Keratinocyte (primary cell): ENCODE measurements around the gene DGCR6L. TPM values are rescaled to one million over a fixed set of nuclear protein-coding genes. Genes with fewer than 3 reads are reported as not detected.
A peak's percentile ranks its signal among the peaks of the same experiment; 100 is the strongest.
"Not testable (repeated sequence)": the region's sequence is repeated elsewhere in the genome, so short reads cannot be mapped to it uniquely, and the experiment has no call there.

Experiments used
- DNase-seq: peaks from one replicate; pipeline ENCODE4 v3.0.0-alpha.2; 2011; ENCODE audit warnings: low read depth, missing footprints, low spot score
- FAIRE-seq: peaks from 2 replicates; lab custom pipeline; 2011; peaks lifted over from hg19 to GRCh38; lab: Jason Lieb, UNC
- H2AFZ ChIP-seq: 2 replicates; pipeline ENCODE4 v1.6.0; 2012; ENCODE audit warnings: low read length, control low read depth, inconsistent platforms; ENCODE audit not compliant: control insufficient read depth
- H3K27ac ChIP-seq: 2 replicates; pipeline ENCODE4 v1.5.1; 2011; ENCODE audit warnings: low read length; ENCODE audit not compliant: control insufficient read depth, insufficient read depth
- H3K27me3 ChIP-seq: 3 replicates; pipeline ENCODE4 v1.6.0; 2011; ENCODE audit warnings: low read length; ENCODE audit not compliant: control insufficient read depth, insufficient read depth; ENCODE audit errors: extremely low read depth
- H3K36me3 ChIP-seq, 2 experiments: 2 replicates in 1 of 2; 3 replicates in 1 of 2; pipeline ENCODE4 v1.5.1; 2011; ENCODE audit warnings: low read length in 2 of 2, mild to moderate bottlenecking in 1 of 2; ENCODE audit not compliant: control insufficient read depth in 2 of 2, insufficient read depth in 2 of 2; ENCODE audit errors: extremely low read depth in 1 of 2
- H3K4me1 ChIP-seq: 3 replicates; pipeline ENCODE4 v1.5.1; 2011; ENCODE audit warnings: low read length; ENCODE audit not compliant: control insufficient read depth, insufficient read depth; ENCODE audit errors: extremely low read depth
- H3K4me2 ChIP-seq: 3 replicates; pipeline ENCODE4 v1.6.0; 2011; ENCODE audit warnings: low read depth, low read length; ENCODE audit not compliant: control insufficient read depth, insufficient read depth; ENCODE audit errors: extremely low read depth
- H3K4me3 ChIP-seq, 3 experiments: fragments of 200-600 bp in 1 of 3; sonication (generic) in 1 of 3; 2 replicates in 2 of 3; 3 replicates in 1 of 3; pipeline ENCODE4 v1.5.1; 2011 to 2016; ENCODE audit warnings: low read length in 3 of 3, mild to moderate bottlenecking in 3 of 3, control low read depth in 2 of 3, inconsistent platforms in 1 of 3, low read depth in 1 of 3, mixed read lengths in 1 of 3, mixed run types in 1 of 3, moderate library complexity in 1 of 3; ENCODE audit not compliant: control insufficient read depth in 2 of 3, insufficient read depth in 2 of 3; ENCODE audit errors: extremely low read depth in 1 of 3
- H3K79me2 ChIP-seq: 2 replicates; pipeline ENCODE4 v1.6.0; 2012; ENCODE audit warnings: low read length; ENCODE audit not compliant: control insufficient read depth, insufficient read depth
- H3K9ac ChIP-seq: 3 replicates; pipeline ENCODE4 v1.6.0; 2011; ENCODE audit warnings: low read length; ENCODE audit not compliant: control insufficient read depth, insufficient read depth; ENCODE audit errors: extremely low read depth
- H3K9me1 ChIP-seq: 3 replicates; pipeline ENCODE4 v1.6.0; 2011; ENCODE audit warnings: low read length; ENCODE audit not compliant: control insufficient read depth, insufficient read depth; ENCODE audit errors: extremely low read depth
- H3K9me3 ChIP-seq: 2 replicates; pipeline ENCODE4 v1.5.1; 2012; ENCODE audit warnings: low read depth, low read length; ENCODE audit not compliant: control insufficient read depth
- H4K20me1 ChIP-seq: 3 replicates; pipeline ENCODE4 v1.6.0; 2011; ENCODE audit warnings: low read length; ENCODE audit not compliant: control insufficient read depth, insufficient read depth; ENCODE audit errors: extremely low read depth
- CTCF ChIP-seq, 3 experiments: IDR thresholded peaks in 1 of 3; conservative IDR thresholded peaks in 1 of 3; optimal IDR thresholded peaks in 1 of 3; 2 replicates in 2 of 3; 3 replicates in 1 of 3; pipeline versions ENCODE3 to v1.5.1; 2011; ENCODE audit warnings: low read length in 3 of 3, mild to moderate bottlenecking in 3 of 3, moderate library complexity in 2 of 3, control low read depth in 1 of 3, inconsistent platforms in 1 of 3; ENCODE audit not compliant: insufficient read depth in 2 of 3; ENCODE audit errors: extremely low read depth in 1 of 3
- EZH2 ChIP-seq: IDR thresholded peaks from one replicate; pipeline ENCODE4 v1.6.1; 2012; ENCODE audit warnings: inconsistent platforms, mild to moderate bottlenecking, low read length, moderate library complexity
- dilution Hi-C: fragments of 300-500 bp; cut with MboI; formaldehyde crosslinking; loops from one replicate; pipeline ENCODE4 v1.7.0; 2020; ENCODE audit warnings: low sequenced_read_pairs; ENCODE audit not compliant: extremely low pct_ligation_motif_present
- polyA plus RNA-seq, 5 experiments: library from polyadenylated mRNA; depleted of rRNA in 3 of 5; stranded (reverse) in 3 of 5; stranded (forward) in 1 of 5; unstranded in 1 of 5; fragments of >200 nt; gene quantifications; 1 replicate in 1 of 5; 2 replicates in 3 of 5; 3 replicates in 1 of 5; pipeline versions ENCODE4 v1.2.1 to v1.2.3, GENCODE V29; 2011 to 2012; ENCODE audit warnings: missing spikeins in 2 of 5, low read depth in 1 of 5, low replicate concordance in 1 of 5

Gene DGCR6L
- polyA plus RNA-seq, 1 donor (not counting 4 experiments of a cell fraction or from before 2014, with no cell fraction given): 19.2 TPM

GRCh38 chr22:20324139-20324516, 4.3 kb upstream of the DGCR6L start:
- Histone ChIP-seq H3K9ac (no peak overlapping the region), H3K27ac (no peak overlapping the region), H3K79me2 (no peaks in the 10 kb centered on the region), H2AFZ (no peak overlapping the region), H3K9me1 (no peaks in the 10 kb centered on the region), H3K36me3 (no peaks in the 10 kb centered on the region), H3K4me3 (no peak overlapping the region), H3K9me3 (no peaks in the 10 kb centered on the region), H4K20me1 (no peaks in the 10 kb centered on the region), H3K27me3 (no peaks in the 10 kb centered on the region), H3K4me1 (peaks cover 6% of the 10 kb centered on the region), H3K4me2 (no peak overlapping the region)
- no peak for FAIRE-seq
- no peak for DNase-seq
- TF ChIP-seq CTCF (optimal IDR thresholded peaks at IDR 0.05 in 1 of 3, IDR thresholded peaks at IDR 0.05 in 1 of 3, conservative IDR thresholded peaks at IDR 0.05 in 1 of 3; ENCODE audit: extremely low read depth in 1 of 3, insufficient read depth in 2 of 3, low read length in 3 of 3): no peak
- no peak for TF ChIP-seq EZH2
- dilution Hi-C loops: no loop called here

- dilution Hi-C loops: not testable (repeated sequence)
These were observed 1.8 kb upstream of the DGCR6L start for GRCh38 chr22:20321552-20322211.

GRCh38 chr22:20320659-20321551, 1.0 kb upstream of the DGCR6L start:
- H3K9me3 ChIP-seq, DNase-seq, H2AFZ ChIP-seq, H3K27me3 ChIP-seq, H3K9me1 ChIP-seq, H3K27ac ChIP-seq, dilution Hi-C loops, H4K20me1 ChIP-seq, H3K36me3 ChIP-seq, FAIRE-seq, H3K79me2 ChIP-seq: not testable (repeated sequence)
- peaks cover 20% of the 10 kb centered on the region for H3K4me1 ChIP-seq
- H3K4me2 ChIP-seq: peak overlapping the region; percentile 81
- H3K4me3 ChIP-seq: peak overlapping the region; percentile 78 to 97 (median 88)
- peak overlapping the region; percentile 73 for H3K9ac ChIP-seq

More at GRCh38 chr22:20321552-20322211, 1.8 kb upstream of the DGCR6L start:
- not testable (repeated sequence) for H3K9ac ChIP-seq, H3K36me3 ChIP-seq, H3K9me3 ChIP-seq, H3K4me2 ChIP-seq, FAIRE-seq, DNase-seq, H3K27me3 ChIP-seq, H3K4me3 ChIP-seq, H4K20me1 ChIP-seq, H2AFZ ChIP-seq, H3K9me1 ChIP-seq, H3K79me2 ChIP-seq, H3K27ac ChIP-seq
- peaks cover 20% of the 10 kb centered on the region for H3K4me1 ChIP-seq
